ENCODE data around the gene MAN2B1.
"Not testable (repeated sequence)": the region's sequence is repeated elsewhere in the genome, so short reads cannot be mapped to it uniquely, and the experiment has no call there.

Gene MAN2B1

GRCh38 chr19:12687496-12688196 lies 21.1 kb upstream of the MAN2B1 start, which contains the start of gene GNG14:
TSS of gene GNG14 (plus strand) at chr19:12687998. CDS start at chr19:12688049, 51 bp downstream.
- H3K9ac ChIP-seq (ENCODE audit: low read length): no peak within 1 kb of the TSS
- no peaks in the 10 kb centered on the region for H3K27me3 ChIP-seq (ENCODE audit: control insufficient read depth in 1 of 2, insufficient read depth in 2 of 2, low read length in 2 of 2)
- no peak within 1 kb of the TSS for H3K27ac ChIP-seq (ENCODE audit: low read depth, low read length)
- H3K9me3 ChIP-seq (ENCODE audit: low read length): no peaks in the 10 kb centered on the region
- no peaks in the 10 kb centered on the region for H3K4me1 ChIP-seq (ENCODE audit: insufficient read depth, low read length)
- H3K4me3 ChIP-seq (ENCODE audit: low read depth in 1 of 2, low read length in 2 of 2): no peak within 1 kb of the TSS
- no peaks in the 10 kb centered on the region for H3K36me3 ChIP-seq (ENCODE audit: insufficient read depth, low read length)

GRCh38 chr19:12685831-12686230 lies 19.3 kb upstream of the MAN2B1 start:
- no peaks in the 10 kb centered on the region for H3K9me3 ChIP-seq (ENCODE audit: low read length)
- H3K4me3 ChIP-seq (ENCODE audit: low read depth in 1 of 2, low read length in 2 of 2): no peak overlapping the region

GRCh38 chr19:12681074-12681987 lies 14.8 kb upstream of the MAN2B1 start, which contains the start of gene DHPS:
TSS of gene DHPS (minus strand) at chr19:12681880. CDS start at chr19:12681766, 114 bp downstream.
- H3K4me3 ChIP-seq (ENCODE audit: low read depth in 1 of 2, low read length in 2 of 2): peak within 1 kb of the TSS; percentile 78 to 94
- H3K4me1 ChIP-seq (ENCODE audit: insufficient read depth, low read length): peaks cover 9% of the 10 kb centered on the region
- H3K9ac ChIP-seq (ENCODE audit: low read length): peak within 1 kb of the TSS; percentile 69
- H3K9me3 ChIP-seq (ENCODE audit: low read length): no peaks in the 10 kb centered on the region
- no peaks in the 10 kb centered on the region for H3K27me3 ChIP-seq (ENCODE audit: control insufficient read depth in 1 of 2, insufficient read depth in 2 of 2, low read length in 2 of 2)
- peak within 1 kb of the TSS; percentile 77 for H3K27ac ChIP-seq (ENCODE audit: low read depth, low read length)
- peaks cover 38% of the 10 kb centered on the region for H3K36me3 ChIP-seq (ENCODE audit: insufficient read depth, low read length)

More at GRCh38 chr19:12685831-12686230, 19.3 kb upstream of the MAN2B1 start:
- no peak overlapping the region for H3K9ac ChIP-seq (ENCODE audit: low read length)
- H3K36me3 ChIP-seq (ENCODE audit: insufficient read depth, low read length): no peaks in the 10 kb centered on the region
- H3K27me3 ChIP-seq (ENCODE audit: control insufficient read depth in 1 of 2, insufficient read depth in 2 of 2, low read length in 2 of 2): no peaks in the 10 kb centered on the region
- H3K27ac ChIP-seq (ENCODE audit: low read depth, low read length): no peak overlapping the region
- no peaks in the 10 kb centered on the region for H3K4me1 ChIP-seq (ENCODE audit: insufficient read depth, low read length)

- Histone ChIP-seq H3K27me3 (ENCODE audit: control insufficient read depth in 1 of 2, insufficient read depth in 2 of 2, low read length in 2 of 2) (no peaks in the 10 kb centered on the region), H3K4me1 (ENCODE audit: insufficient read depth, low read length) (peaks cover 9% of the 10 kb centered on the region), H3K9ac (ENCODE audit: low read length) (no peak overlapping the region), H3K4me3 (ENCODE audit: low read depth in 1 of 2, low read length in 2 of 2) (no peak overlapping the region), H3K9me3 (ENCODE audit: low read length) (no peaks in the 10 kb centered on the region), H3K27ac (ENCODE audit: low read depth, low read length) (no peak overlapping the region), H3K36me3 (ENCODE audit: insufficient read depth, low read length) (peaks cover 50% of the 10 kb centered on the region)
These were observed 13.5 kb upstream of the MAN2B1 start for GRCh38 chr19:12680034-12680433.

- H3K4me1 ChIP-seq (ENCODE audit: insufficient read depth, low read length); H3K9me3 ChIP-seq (ENCODE audit: low read length); H3K27ac ChIP-seq (ENCODE audit: low read depth, low read length); H3K27me3 ChIP-seq (ENCODE audit: control insufficient read depth in 1 of 2, insufficient read depth in 2 of 2, low read length in 2 of 2); H3K9ac ChIP-seq (ENCODE audit: low read length); H3K4me3 ChIP-seq (ENCODE audit: low read depth in 1 of 2, low read length in 2 of 2): not testable (repeated sequence)
- peaks cover 60% of the 10 kb centered on the region for H3K36me3 ChIP-seq (ENCODE audit: insufficient read depth, low read length)
These were observed 11.5 kb upstream of the MAN2B1 start for GRCh38 chr19:12678039-12678438.

- Histone ChIP-seq H3K27ac (ENCODE audit: low read depth, low read length) (no peak overlapping the region), H3K36me3 (ENCODE audit: insufficient read depth, low read length) (peaks cover 68% of the 10 kb centered on the region), H3K4me1 (ENCODE audit: insufficient read depth, low read length) (peaks cover 9% of the 10 kb centered on the region), H3K9me3 (ENCODE audit: low read length) (no peaks in the 10 kb centered on the region), H3K27me3 (ENCODE audit: control insufficient read depth in 1 of 2, insufficient read depth in 2 of 2, low read length in 2 of 2) (no peaks in the 10 kb centered on the region), H3K9ac (ENCODE audit: low read length) (no peak overlapping the region), H3K4me3 (ENCODE audit: low read depth in 1 of 2, low read length in 2 of 2) (no peak overlapping the region)
These were observed 10.4 kb upstream of the MAN2B1 start for GRCh38 chr19:12676928-12677327.

GRCh38 chr19:12676384-12676792 lies 9.8 kb upstream of the MAN2B1 start:
- H3K4me3 ChIP-seq (ENCODE audit: low read depth in 1 of 2, low read length in 2 of 2): no peak overlapping the region
- H3K9ac ChIP-seq (ENCODE audit: low read length): no peak overlapping the region
- H3K36me3 ChIP-seq (ENCODE audit: insufficient read depth, low read length): peaks cover 68% of the 10 kb centered on the region
- H3K4me1 ChIP-seq (ENCODE audit: insufficient read depth, low read length): peaks cover 9% of the 10 kb centered on the region
- no peaks in the 10 kb centered on the region for H3K27me3 ChIP-seq (ENCODE audit: control insufficient read depth in 1 of 2, insufficient read depth in 2 of 2, low read length in 2 of 2)
- no peak overlapping the region for H3K27ac ChIP-seq (ENCODE audit: low read depth, low read length)
- H3K9me3 ChIP-seq (ENCODE audit: low read length): no peaks in the 10 kb centered on the region

- Histone ChIP-seq H3K27ac (ENCODE audit: low read depth, low read length) (no peak overlapping the region), H3K9ac (ENCODE audit: low read length) (no peak overlapping the region), H3K4me3 (ENCODE audit: low read depth in 1 of 2, low read length in 2 of 2) (no peak overlapping the region), H3K36me3 (ENCODE audit: insufficient read depth, low read length) (peaks cover 68% of the 10 kb centered on the region), H3K4me1 (ENCODE audit: insufficient read depth, low read length) (peaks cover 9% of the 10 kb centered on the region), H3K27me3 (ENCODE audit: control insufficient read depth in 1 of 2, insufficient read depth in 2 of 2, low read length in 2 of 2) (no peaks in the 10 kb centered on the region), H3K9me3 (ENCODE audit: low read length) (no peaks in the 10 kb centered on the region)
These were observed 9.4 kb upstream of the MAN2B1 start for GRCh38 chr19:12675940-12676339.

GRCh38 chr19:12675399-12675798 lies 8.9 kb upstream of the MAN2B1 start:
- Histone ChIP-seq H3K4me3 (ENCODE audit: low read depth in 1 of 2, low read length in 2 of 2) (no peak overlapping the region), H3K4me1 (ENCODE audit: insufficient read depth, low read length) (peaks cover 13% of the 10 kb centered on the region), H3K9ac (ENCODE audit: low read length) (no peak overlapping the region), H3K27ac (ENCODE audit: low read depth, low read length) (no peak overlapping the region), H3K36me3 (ENCODE audit: insufficient read depth, low read length) (peaks cover 68% of the 10 kb centered on the region), H3K9me3 (ENCODE audit: low read length) (no peaks in the 10 kb centered on the region), H3K27me3 (ENCODE audit: control insufficient read depth in 1 of 2, insufficient read depth in 2 of 2, low read length in 2 of 2) (no peaks in the 10 kb centered on the region)

GRCh38 chr19:12672744-12673143 lies 6.2 kb upstream of the MAN2B1 start:
- Histone ChIP-seq H3K27me3 (ENCODE audit: control insufficient read depth in 1 of 2, insufficient read depth in 2 of 2, low read length in 2 of 2) (no peaks in the 10 kb centered on the region), H3K9ac (ENCODE audit: low read length) (no peak overlapping the region), H3K9me3 (ENCODE audit: low read length) (no peaks in the 10 kb centered on the region), H3K4me1 (ENCODE audit: insufficient read depth, low read length) (peaks cover 20% of the 10 kb centered on the region), H3K27ac (ENCODE audit: low read depth, low read length) (no peak overlapping the region), H3K36me3 (ENCODE audit: insufficient read depth, low read length) (peaks cover 49% of the 10 kb centered on the region), H3K4me3 (ENCODE audit: low read depth in 1 of 2, low read length in 2 of 2) (no peak overlapping the region)

GRCh38 chr19:12670159-12670928 lies 3.8 kb upstream of the MAN2B1 start:
- peak overlapping the region; percentile 100 for H3K27ac ChIP-seq (ENCODE audit: low read depth, low read length)
- peak overlapping the region; percentile 84 to 93 for H3K4me3 ChIP-seq (ENCODE audit: low read depth in 1 of 2, low read length in 2 of 2)
- H3K9ac ChIP-seq (ENCODE audit: low read length): peak overlapping the region; percentile 88
- peaks cover 26% of the 10 kb centered on the region for H3K36me3 ChIP-seq (ENCODE audit: insufficient read depth, low read length)
- H3K27me3 ChIP-seq (ENCODE audit: control insufficient read depth in 1 of 2, insufficient read depth in 2 of 2, low read length in 2 of 2): no peaks in the 10 kb centered on the region
- H3K4me1 ChIP-seq (ENCODE audit: insufficient read depth, low read length): peaks cover 38% of the 10 kb centered on the region
- H3K9me3 ChIP-seq (ENCODE audit: low read length): no peaks in the 10 kb centered on the region

All from muscle layer of colon (tissue), 2 donors.